Subcutaneous adipose tissue (tissue), 4 donors: Measurements from ENCODE around the gene RNU6-7. TPM values are rescaled to one million over a fixed set of nuclear protein-coding genes. Genes with fewer than 3 reads are reported as not detected.

Experiments used
- total RNA-seq, 4 donors: library from RNA; depleted of rRNA; stranded (reverse); fragments of >200 nt; gene quantifications; one replicate each; pipeline ENCODE4 v1.1.0, GENCODE V29; 2016
- TF ChIP-seq, protein P1 (sequence below): fragments of 450-650 bp; IDR thresholded peaks from one replicate; pipeline ENCODE4 v1.5.1; 2016; ENCODE audit warnings: low read depth, mild to moderate bottlenecking, control low read depth, antibody characterized with exemption, moderate library complexity

RNU6-7 gene
- not detected for total RNA-seq

DNA sequence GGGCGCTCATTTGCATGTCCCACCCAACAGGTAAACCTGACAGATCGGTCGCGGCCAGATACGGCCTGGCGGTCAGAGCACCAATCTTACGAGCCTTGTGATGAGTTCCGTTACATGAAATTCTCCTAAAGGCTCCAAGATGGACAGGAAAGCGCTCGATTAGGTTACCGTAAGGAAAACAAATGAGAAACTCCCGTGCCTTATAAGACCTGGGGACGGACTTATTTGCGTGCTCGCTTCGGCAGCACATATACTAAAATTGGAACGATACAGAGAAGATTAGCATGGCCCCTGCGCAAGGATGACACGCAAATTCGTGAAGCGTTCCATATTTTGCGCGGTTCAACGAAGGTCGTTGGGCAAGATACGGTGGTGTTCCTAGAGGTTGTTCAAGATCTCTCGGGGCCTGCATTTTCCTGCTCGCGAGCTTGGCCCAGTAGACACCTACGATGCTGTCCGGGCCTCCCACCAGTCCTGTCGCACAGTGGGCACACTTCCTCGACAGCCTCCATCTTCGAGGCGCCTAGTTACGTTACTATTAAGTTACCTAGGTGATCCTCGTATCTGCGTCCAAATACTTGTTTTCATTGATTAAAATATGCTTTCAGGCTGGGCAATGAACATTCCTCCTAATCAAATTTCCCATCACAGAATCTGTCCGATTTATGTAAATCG is at the start of gene RNU6-7:
RNU6-7 (plus strand) TSS at position 230 of the 675 bp plus-strand sequence.
- TF ChIP-seq, protein P1, sequence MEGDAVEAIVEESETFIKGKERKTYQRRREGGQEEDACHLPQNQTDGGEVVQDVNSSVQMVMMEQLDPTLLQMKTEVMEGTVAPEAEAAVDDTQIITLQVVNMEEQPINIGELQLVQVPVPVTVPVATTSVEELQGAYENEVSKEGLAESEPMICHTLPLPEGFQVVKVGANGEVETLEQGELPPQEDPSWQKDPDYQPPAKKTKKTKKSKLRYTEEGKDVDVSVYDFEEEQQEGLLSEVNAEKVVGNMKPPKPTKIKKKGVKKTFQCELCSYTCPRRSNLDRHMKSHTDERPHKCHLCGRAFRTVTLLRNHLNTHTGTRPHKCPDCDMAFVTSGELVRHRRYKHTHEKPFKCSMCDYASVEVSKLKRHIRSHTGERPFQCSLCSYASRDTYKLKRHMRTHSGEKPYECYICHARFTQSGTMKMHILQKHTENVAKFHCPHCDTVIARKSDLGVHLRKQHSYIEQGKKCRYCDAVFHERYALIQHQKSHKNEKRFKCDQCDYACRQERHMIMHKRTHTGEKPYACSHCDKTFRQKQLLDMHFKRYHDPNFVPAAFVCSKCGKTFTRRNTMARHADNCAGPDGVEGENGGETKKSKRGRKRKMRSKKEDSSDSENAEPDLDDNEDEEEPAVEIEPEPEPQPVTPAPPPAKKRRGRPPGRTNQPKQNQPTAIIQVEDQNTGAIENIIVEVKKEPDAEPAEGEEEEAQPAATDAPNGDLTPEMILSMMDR = no peak

DNA sequence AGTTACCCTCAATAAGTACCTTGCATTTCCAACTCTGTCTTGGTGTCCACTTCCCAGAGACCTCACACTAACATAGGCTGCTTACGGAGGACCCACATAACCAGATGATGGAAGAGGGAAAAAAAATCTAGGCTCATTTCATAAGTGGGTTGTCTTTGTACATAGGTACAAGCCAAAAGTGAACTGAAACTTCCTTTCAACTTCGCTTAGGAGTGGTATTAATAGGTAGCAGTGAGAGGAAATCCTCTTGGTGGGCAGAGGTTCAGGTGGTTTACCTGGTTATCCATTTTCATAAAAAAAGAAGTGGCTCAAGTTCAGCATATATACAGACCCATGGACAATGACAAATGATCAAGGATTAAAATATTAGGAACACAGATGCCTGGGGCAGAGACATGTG is 35.8 kb upstream of the RNU6-7 start:
- TF ChIP-seq, protein P1 = no peak

DNA sequence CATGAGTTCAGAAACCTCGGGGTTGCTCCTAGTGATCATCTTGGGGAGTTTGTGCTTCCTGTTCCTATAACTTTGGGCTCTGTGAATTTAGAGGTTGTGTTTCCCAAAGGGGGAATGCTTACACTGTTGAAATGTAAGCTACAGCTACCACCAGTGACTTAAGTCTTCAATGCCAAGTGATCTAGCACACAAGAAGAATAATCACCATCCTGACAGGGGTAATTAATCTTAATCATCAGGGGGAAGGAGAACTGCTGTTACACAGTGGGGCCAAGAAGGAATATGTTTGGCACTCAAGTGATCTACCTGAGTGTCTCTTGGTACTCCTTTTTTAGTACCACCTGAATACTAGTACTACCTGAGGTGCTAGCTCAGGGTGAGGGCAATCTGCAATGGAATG is 34.9 kb upstream of the RNU6-7 start:
- TF ChIP-seq, protein P1 = no peak

DNA sequence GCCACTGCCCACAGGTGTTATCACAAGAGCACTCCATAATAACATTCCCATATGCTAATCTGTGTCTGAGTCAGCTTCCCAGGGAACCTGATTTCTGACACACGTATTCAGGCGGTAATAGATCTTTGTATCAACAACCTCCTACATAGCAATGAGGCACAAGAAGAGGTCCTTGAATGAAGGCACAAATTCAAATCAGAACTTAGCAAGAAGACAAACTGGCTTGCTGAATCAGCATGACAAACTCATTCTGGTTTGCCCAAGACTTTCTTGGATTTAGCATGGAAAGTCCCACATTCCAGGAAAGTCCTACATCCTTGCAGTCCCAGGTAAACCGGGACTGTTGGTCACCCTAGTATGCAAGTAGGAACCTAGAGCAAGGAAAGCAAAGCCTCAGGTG is 33.9 kb upstream of the RNU6-7 start:
- TF ChIP-seq, protein P1 = no peak

DNA sequence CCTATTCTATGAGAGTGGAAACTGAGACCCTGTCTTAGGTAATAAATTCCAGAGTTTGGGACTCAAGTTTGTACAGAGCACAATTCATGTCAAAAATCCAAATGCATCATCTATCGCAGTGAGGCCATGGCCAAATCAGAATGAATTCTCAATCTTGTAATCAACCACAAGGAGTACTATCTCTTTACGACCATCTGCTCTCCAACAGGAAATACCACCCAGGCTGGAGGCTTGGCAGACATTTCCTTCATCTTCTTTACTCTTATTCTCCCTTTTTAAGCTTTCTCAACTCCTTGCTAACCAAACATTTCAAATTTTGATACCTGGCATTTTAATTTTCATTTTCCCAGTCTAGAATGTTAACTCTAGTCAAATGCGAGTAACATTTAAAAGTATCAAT is 32.7 kb upstream of the RNU6-7 start:
- TF ChIP-seq, protein P1 = no peak

DNA sequence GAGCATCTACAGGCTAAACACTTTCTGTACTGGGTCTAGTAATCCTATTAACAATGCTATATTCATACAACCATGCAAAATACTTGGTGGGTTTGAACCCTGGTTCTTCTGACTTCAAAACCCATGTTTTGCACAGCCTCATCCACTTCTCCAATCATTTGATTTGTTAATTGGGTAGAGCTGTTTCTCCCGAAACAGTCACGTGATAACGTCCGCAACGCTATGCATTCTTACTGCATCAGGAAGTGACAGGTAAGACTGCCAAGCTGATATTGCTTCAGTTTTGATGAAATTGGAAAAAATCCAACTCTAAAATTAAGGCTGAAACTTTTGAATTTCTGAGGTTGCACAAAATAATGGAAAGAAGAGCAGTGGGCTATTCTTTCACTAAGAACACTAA is 30.4 kb upstream of the RNU6-7 start:
- TF ChIP-seq, protein P1 = no peak

DNA sequence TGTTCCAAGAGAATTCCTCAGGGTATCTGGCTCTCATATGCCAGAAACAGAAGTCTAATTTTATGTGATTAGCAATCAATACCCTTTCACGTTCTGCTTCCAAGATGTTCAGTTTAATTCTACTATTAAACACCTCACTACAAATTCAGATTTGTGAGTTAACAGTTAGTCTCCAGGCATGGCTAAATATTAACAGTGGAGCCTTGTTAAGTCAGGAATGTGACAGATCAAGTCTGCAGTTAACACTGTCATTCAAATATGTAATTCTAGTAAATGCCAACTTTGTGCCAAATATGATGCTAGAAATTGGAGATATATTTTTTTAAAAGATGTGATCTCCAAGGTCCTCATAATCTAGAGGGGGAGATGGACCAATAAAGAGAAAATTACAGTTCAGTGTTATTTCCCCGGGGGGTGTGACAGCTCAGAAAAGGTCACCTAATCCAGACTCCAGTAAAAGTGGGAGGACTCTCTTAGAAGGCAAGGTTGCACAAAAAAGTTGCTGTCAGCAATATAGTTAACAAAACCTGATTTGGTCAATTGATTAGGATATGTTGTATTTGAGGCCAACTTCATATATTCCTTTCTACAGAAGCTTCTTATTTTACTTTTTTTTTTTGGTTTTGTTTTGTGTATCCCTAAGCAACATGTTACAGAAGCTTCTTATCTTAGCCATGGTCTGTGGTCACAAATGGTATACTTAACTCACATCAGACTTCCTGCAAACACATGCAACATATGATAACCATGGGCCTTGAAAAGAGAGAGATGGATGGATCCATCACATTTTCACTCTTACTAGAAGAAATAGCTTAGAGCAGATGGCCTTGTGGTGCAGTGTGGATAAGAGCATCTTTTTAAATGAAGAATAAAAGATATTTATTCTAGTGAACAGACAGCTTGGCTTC is 18.4 kb upstream of the RNU6-7 start:
- TF ChIP-seq, protein P1 = no peak
